Ovary (tissue), 9 donors: Measurements from ENCODE around the gene RBPJL. TPM values are rescaled to one million over a fixed set of nuclear protein-coding genes. Genes with fewer than 3 reads are reported as not detected.

Experiments
- DNase-seq, 5 donors: peaks; one replicate each; pipeline ENCODE4 v3.0.0-alpha.2; 2019 to 2020
- H3K27ac ChIP-seq, 2 donors: fragments of 200-600 bp; one replicate each; pipeline versions ENCODE4 v1.5.1 to v1.8.0; 2019 to 2022
- H3K27me3 ChIP-seq: fragments of 200-600 bp; one replicate; pipeline ENCODE4 v1.8.0; 2022
- H3K36me3 ChIP-seq: fragments of 200-600 bp; sonication (generic); one replicate; pipeline ENCODE4 v1.5.1; 2019
- H3K4me1 ChIP-seq: one replicate; pipeline ENCODE4 v1.8.1; 2013; ENCODE audit warnings: mild to moderate bottlenecking, moderate library complexity; ENCODE audit not compliant: insufficient read depth
- H3K4me3 ChIP-seq: fragments of 200-600 bp; sonication (generic); one replicate; pipeline ENCODE4 v1.5.1; 2017
- H3K9me3 ChIP-seq, 2 donors: fragments of 200-600 bp in 1 of 2; sonication (generic) in 1 of 2; one replicate each; pipeline versions ENCODE4 v1.5.1 to v1.8.1; 2013 to 2019; ENCODE audit warnings: mild to moderate bottlenecking in 1 of 2, moderate library complexity in 1 of 2
- CTCF ChIP-seq, 3 donors: fragments of 450-650 bp in 2 of 3; fragments of 200-600 bp in 1 of 3; IDR thresholded peaks; one replicate each; pipeline versions ENCODE4 v1.5.1 to v1.8.0; 2016 to 2022; ENCODE audit warnings: antibody characterized with exemption in 3 of 3, mild to moderate bottlenecking in 1 of 3
- EP300 ChIP-seq: sonication (generic); formaldehyde crosslinking; IDR thresholded peaks from one replicate; pipeline ENCODE4 v1.6.1; 2017; ENCODE audit warnings: antibody characterized with exemption
- POLR2A ChIP-seq: fragments of 450-650 bp; IDR thresholded peaks from one replicate; pipeline ENCODE4 v1.6.1; 2017; ENCODE audit warnings: antibody characterized with exemption, mild to moderate bottlenecking, moderate library complexity
- WGBS, 3 donors: extraction: QIAGEN DNeasy Blood & Tissue Kit in 1 of 3; methylation state at CpG; one replicate each; pipeline versions ENCODE4 v1.1.5 to v1.1.7; 2013 to 2017; 5-methylcytosine and 5-hydroxymethylcytosine counted together
- intact Hi-C, 4 donors: fragments of 100-400 bp; cut with DNase I; formaldehyde crosslinking; loops; one replicate each; pipeline versions ENCODE4 v1.11.0 to v1.15.1; 2022 to 2023
- polyA plus RNA-seq, 2 donors: library from polyadenylated mRNA; stranded (reverse); fragments of 200-250 nt in 1 of 2; fragments of 350-450 nt in 1 of 2; fragmentation: Illumina TruSeq in 1 of 2; extraction: RNeasy Lipid Tissue Mini Kit (QIAGEN cat#74804) in 1 of 2; gene quantifications; one replicate each; pipeline ENCODE4 v1.2.3, GENCODE V29; 2013 to 2014
- total RNA-seq, 7 donors: library from RNA; depleted of rRNA in 2 of 7; stranded (reverse); fragments of >200 nt in 2 of 7; fragmentation: NEBNext Ultra II Directional in 3 of 7; extraction: Animal tissue kit (Norgen Biotek cat#: 25700) in 3 of 7; gene quantifications; one replicate each; pipeline versions ENCODE4 v1.1.0 to v1.2.4, GENCODE V29; 2016 to 2023
- donor health status: DM: no; HTN: no; CAD: no; lungs with moderate emphysema.
- donor health status: DM: no; HTN: no; CAD: no.
- donor health status: Bipolar disorder and iron deficiency.
- donor health status: DM: yes; HTN: yes; CAD: no.
- donor health status: DM: no; HTN: no; CAD: no.
- donor health status: DM: yes; HTN: yes; CAD: no.

RBPJL gene
- total and polyA plus RNA-seq, 9 donors = 0.36 to 0.38 TPM; not detected in 7

- Histone ChIP-seq H3K36me3 (no peaks in the 10 kb centered on the region), H3K27ac (no peak overlapping the region), H3K27me3 (no peaks in the 10 kb centered on the region), H3K9me3 (no peaks in the 10 kb centered on the region), H3K4me1 (peaks cover 3% of the 10 kb centered on the region), H3K4me3 (no peak overlapping the region)
- TF ChIP-seq EP300 (no peak), CTCF (IDR thresholded peaks at IDR 0.05) (no peak), POLR2A (no peak)
- no peak for DNase-seq
- intact Hi-C loops = no loop called here
- WGBS, 3 donors = 81 to 87% (median 84%) methylated on average over 5 of the region's 5 CpGs
These were observed 58.9 kb downstream of the RBPJL start for GRCh38 chr20:45365444-45365970.

DNA sequence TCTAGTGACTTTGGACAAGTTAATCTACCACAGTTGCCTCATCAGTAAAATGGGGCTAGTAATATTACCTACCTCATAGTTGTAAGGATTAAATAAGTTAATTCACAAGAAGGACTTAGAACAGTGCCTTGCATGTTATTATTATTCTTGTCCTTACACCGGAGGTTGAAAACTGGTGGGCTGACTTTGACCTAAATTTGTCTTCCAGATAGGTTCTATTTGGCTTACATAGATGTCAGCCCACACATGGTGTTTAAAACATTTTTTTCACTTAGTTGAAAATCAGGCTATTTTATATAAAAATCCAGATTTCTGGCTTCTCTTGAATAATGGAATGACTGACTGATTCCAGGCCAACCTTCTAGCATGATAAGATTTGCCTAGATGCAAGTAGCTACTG is 59.6 kb downstream of the RBPJL start:
- Histone ChIP-seq H3K27me3 (no peaks in the 10 kb centered on the region), H3K27ac (no peak overlapping the region)
- intact Hi-C loops = no loop called here

GRCh38 chr20:45366631-45367030 is 60.0 kb downstream of the RBPJL start:
- peaks cover 3% of the 10 kb centered on the region for H3K4me1 ChIP-seq
- TF ChIP-seq CTCF (IDR thresholded peaks at IDR 0.05) = no peak
- no peak for TF ChIP-seq EP300
- TF ChIP-seq POLR2A = no peak
- WGBS, 3 donors = 88 to 92% (median 92%) methylated on average over 11 of the region's 11 CpGs
- no peaks in the 10 kb centered on the region for H3K27me3 ChIP-seq
- no peak for DNase-seq
- no peaks in the 10 kb centered on the region for H3K36me3 ChIP-seq
- H3K9me3 ChIP-seq = no peaks in the 10 kb centered on the region
- intact Hi-C loops = no loop called here
- H3K4me3 ChIP-seq = no peak overlapping the region
- no peak overlapping the region for H3K27ac ChIP-seq

More for the DNA sequence above, 59.6 kb downstream of the RBPJL start:
- no peak for DNase-seq
- no peak overlapping the region for H3K4me3 ChIP-seq
- 31 to 44% (median 32%) methylated on average over 1 of the region's 1 CpG for WGBS, 3 donors
- TF ChIP-seq EP300 (no peak), CTCF (IDR thresholded peaks at IDR 0.05) (no peak), POLR2A (no peak)
- peaks cover 3% of the 10 kb centered on the region for H3K4me1 ChIP-seq
- H3K36me3 ChIP-seq = no peaks in the 10 kb centered on the region
- H3K9me3 ChIP-seq = no peaks in the 10 kb centered on the region

DNA sequence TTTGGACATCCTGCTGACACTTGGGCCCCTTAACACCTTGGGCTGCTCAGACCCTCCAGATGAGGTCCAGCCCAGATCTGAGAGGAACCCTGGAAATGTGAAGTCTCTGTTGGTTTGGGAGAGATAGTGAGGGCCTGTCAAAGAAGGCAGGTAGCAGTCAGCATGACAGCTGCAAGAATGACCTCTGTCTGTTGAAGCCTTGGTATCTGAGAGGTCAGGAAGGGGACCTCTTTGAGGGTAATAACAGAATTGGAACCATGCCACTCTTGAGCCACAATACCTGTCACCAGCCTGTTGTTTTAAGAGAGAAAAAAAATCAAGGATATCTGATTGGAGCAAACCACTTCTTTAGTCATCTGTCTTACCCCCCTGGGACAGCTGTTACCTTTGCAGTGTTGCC is 60.5 kb downstream of the RBPJL start:
- TF ChIP-seq CTCF (IDR thresholded peaks at IDR 0.05) (no peak), POLR2A (no peak), EP300 (no peak)
- intact Hi-C loops = no loop called here
- peaks cover 3% of the 10 kb centered on the region for H3K4me1 ChIP-seq
- H3K4me3 ChIP-seq = no peak overlapping the region
- no peaks in the 10 kb centered on the region for H3K36me3 ChIP-seq
- no peak overlapping the region for H3K27ac ChIP-seq
- no peaks in the 10 kb centered on the region for H3K27me3 ChIP-seq
- DNase-seq = no peak
- no peaks in the 10 kb centered on the region for H3K9me3 ChIP-seq

Other genes starting within 250 kb of the RBPJL start
- gene KCNS1, start 205.7 kb upstream of the RBPJL start, total RNA-seq = not detected
- gene KCNS1, start 205.7 kb upstream of the RBPJL start, polyA plus RNA-seq = under 1 TPM; 0.02 to 0.80 TPM
- gene WFDC5, start 191.7 kb upstream of the RBPJL start, total RNA-seq = not detected
- not detected for gene WFDC5, start 191.7 kb upstream of the RBPJL start, polyA plus RNA-seq
- gene WFDC12, start 182.4 kb upstream of the RBPJL start, total RNA-seq = not detected
- not detected for gene WFDC12, start 182.4 kb upstream of the RBPJL start, polyA plus RNA-seq
- under 1 TPM in 1 of 7 donors, not detected in 6; 0.92 TPM for gene PI3, start 131.9 kb upstream of the RBPJL start, total RNA-seq
- gene PI3, start 131.9 kb upstream of the RBPJL start, polyA plus RNA-seq = under 1 TPM in 1 of 2 donors, not detected in 1; 0.30 TPM
- not detected for gene SEMG1, start 99.8 kb upstream of the RBPJL start, total RNA-seq
- not detected for gene SEMG1, start 99.8 kb upstream of the RBPJL start, polyA plus RNA-seq
- not detected for gene SEMG2, start 85.5 kb upstream of the RBPJL start, total RNA-seq
- gene SEMG2, start 85.5 kb upstream of the RBPJL start, polyA plus RNA-seq = not detected
- 100 to 1,000 TPM in 2 of 7 donors, 10 to 100 TPM in 3, 1 to 10 TPM in 1, not detected in 1; 4.0 to 622 (median 33.3) TPM for gene SLPI, start 52.3 kb upstream of the RBPJL start, total RNA-seq
- 10 to 100 TPM; 16.6 to 45.5 TPM for gene SLPI, start 52.3 kb upstream of the RBPJL start, polyA plus RNA-seq
- gene MATN4, start 1.5 kb downstream of the RBPJL start, total RNA-seq = under 1 TPM in 1 of 7 donors, not detected in 6; 0.10 TPM
- gene MATN4, start 1.5 kb downstream of the RBPJL start, polyA plus RNA-seq = not detected
- 100 to 1,000 TPM in 1 of 7 donors, 10 to 100 TPM in 6; 12.9 to 269 (median 45.9) TPM for gene SDC4, start 41.6 kb downstream of the RBPJL start, total RNA-seq
- gene SDC4, start 41.6 kb downstream of the RBPJL start, polyA plus RNA-seq = 10 to 100 TPM; 17.3 to 49.0 TPM
- gene SYS1, start 56.3 kb downstream of the RBPJL start, total RNA-seq = 10 to 100 TPM; 29.2 to 69.7 (median 32.8) TPM
- gene SYS1, start 56.3 kb downstream of the RBPJL start, polyA plus RNA-seq = 10 to 100 TPM; 33.0 to 47.0 TPM
- under 1 TPM in 2 of 7 donors, not detected in 5; 0.42 to 0.89 TPM for gene TP53TG5, start 71.5 kb downstream of the RBPJL start, total RNA-seq
- gene TP53TG5, start 71.5 kb downstream of the RBPJL start, polyA plus RNA-seq = under 1 TPM in 1 of 2 donors, not detected in 1; 0.02 TPM
- gene DBNDD2, start 101.4 kb downstream of the RBPJL start, total RNA-seq = 10 to 100 TPM; 18.4 to 51.3 (median 31.6) TPM
- gene DBNDD2, start 101.4 kb downstream of the RBPJL start, polyA plus RNA-seq = 10 to 100 TPM; 36.1 to 63.2 TPM
- gene PIGT, start 109.3 kb downstream of the RBPJL start, total RNA-seq = 10 to 100 TPM; 30.0 to 84.2 (median 69.3) TPM
- 100 to 1,000 TPM in 1 of 2 donors, 10 to 100 TPM in 1; 68.1 to 172 TPM for gene PIGT, start 109.3 kb downstream of the RBPJL start, polyA plus RNA-seq
- 100 to 1,000 TPM in 1 of 7 donors, 10 to 100 TPM in 4, 1 to 10 TPM in 2; 1.2 to 246 (median 18.9) TPM for gene WFDC2, start 162.9 kb downstream of the RBPJL start, total RNA-seq
- 1 to 10 TPM; 2.9 to 9.6 TPM for gene WFDC2, start 162.9 kb downstream of the RBPJL start, polyA plus RNA-seq
- not detected for gene SPINT3, start 208.8 kb downstream of the RBPJL start, total RNA-seq
- gene SPINT3, start 208.8 kb downstream of the RBPJL start, polyA plus RNA-seq = not detected
- gene WFDC6, start 232.6 kb downstream of the RBPJL start, total RNA-seq = not detected
- gene WFDC6, start 232.6 kb downstream of the RBPJL start, polyA plus RNA-seq = not detected
- 1 to 10 TPM in 1 of 7 donors, under 1 TPM in 1, not detected in 5; 0.30 to 1.1 TPM for gene EPPIN, start 240.6 kb downstream of the RBPJL start, total RNA-seq
- under 1 TPM; 0.21 to 0.38 TPM for gene EPPIN, start 240.6 kb downstream of the RBPJL start, polyA plus RNA-seq